ENCODE measurements around the gene ARFGAP1.

GRCh38 chr20:63225082-63225454, 47.5 kb upstream of the ARFGAP1 start:
- TF ChIP-seq OSR1 (CRISPR knock-in tag; IDR thresholded peaks at IDR 0.05) (no peak), ESRRG (CRISPR knock-in tag; IDR thresholded peaks at IDR 0.05) (no peak)
